HG03060 (cell line): ENCODE data around the gene ELL.

ENCODE experiments used
- ATAC-seq: cut with Tn5 transposase; IDR thresholded peaks from one replicate; pipeline ENCODE4 v1.9.1; 2021; ENCODE audit warnings: low read depth, moderate number of reproducible peaks; ENCODE audit not compliant: unreplicated experiment

ELL gene

GRCh38 chr19:18436671-18437490 lies 85.0 kb downstream of the ELL start:
- ATAC-seq = no peak

DNA sequence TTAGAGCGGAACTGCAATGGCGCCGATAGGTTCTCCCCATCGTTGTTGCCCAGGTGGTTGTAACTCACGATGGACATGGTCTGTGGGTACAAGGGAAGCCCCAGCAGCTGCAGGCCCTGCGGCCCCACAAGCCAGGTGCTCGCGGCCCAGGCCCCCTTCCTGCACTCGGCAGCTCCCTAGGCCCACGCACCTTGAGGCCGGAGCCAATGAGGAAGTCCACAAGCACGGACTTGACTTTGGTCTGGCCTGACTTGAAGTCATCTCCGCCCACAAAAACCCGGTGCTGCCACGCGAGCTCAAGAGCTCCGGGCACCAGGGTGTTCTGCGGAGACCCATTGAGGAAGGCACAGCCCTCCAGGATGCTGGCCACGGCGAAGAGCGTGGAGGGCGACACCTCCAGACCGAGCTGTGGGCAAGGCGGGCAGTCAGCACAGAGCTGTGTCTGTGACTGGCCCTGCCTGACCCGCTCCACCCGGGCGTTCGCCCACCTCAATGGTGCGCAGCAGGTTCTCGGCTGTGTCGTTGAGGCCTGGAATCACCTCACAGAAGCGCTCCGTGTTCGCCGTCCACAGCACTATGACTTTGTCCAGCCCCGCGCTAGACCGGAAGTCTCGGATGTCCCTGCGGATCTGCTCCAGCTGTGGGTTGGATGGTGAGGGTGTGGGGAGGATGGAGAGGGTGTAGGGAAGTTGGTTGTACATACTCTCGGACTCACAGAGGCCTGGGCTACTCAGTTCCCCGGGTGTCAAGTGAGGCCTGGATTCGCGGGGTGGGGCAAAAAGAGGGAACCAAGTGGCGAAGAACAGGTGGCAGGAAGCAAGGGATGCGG lies 85.8 kb downstream of the ELL start:
- no peak for ATAC-seq

- no peak for ATAC-seq
Observed at GRCh38 chr19:18435178-18435841, 86.6 kb downstream of the ELL start.

GRCh38 chr19:18434411-18435175 lies 87.3 kb downstream of the ELL start:
- no peak for ATAC-seq

GRCh38 chr19:18433735-18434398 lies 88.0 kb downstream of the ELL start:
- ATAC-seq = no peak

DNA sequence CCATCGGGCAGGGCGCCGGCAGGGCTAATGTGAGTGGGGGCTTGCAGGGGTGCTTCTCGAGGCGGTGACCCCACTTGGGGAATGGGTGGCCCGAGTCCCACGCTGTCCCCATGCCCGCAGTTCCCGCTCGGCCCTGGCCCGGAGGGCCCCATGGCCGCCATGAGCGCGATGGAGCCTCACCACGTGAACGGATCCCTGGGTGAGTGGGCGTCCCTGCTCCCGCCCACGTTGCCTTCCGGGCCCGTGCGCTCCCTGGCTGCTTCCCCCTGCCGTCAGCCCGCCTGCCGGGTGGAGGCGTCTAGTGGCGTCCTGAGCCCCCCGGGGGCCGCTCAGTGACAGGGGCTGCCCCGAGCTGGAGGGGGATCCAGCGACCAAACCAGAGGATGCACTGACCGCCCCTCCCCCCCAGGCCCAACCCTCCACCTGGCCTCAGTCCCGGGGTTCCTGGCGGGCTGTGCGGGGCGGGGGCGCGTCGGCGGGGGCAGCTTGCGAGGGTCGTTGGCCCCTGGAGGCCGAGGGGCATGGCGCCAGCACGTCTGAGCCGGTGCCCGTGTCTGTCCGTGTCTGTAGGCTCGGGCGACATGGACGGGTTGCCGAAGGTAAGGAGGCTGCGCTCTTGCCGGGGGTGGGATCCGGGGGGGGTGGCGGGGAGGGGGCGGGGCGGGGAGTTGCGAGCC lies 88.7 kb downstream of the ELL start:
- no peak for ATAC-seq

GRCh38 chr19:18432275-18433014 lies 89.4 kb downstream of the ELL start:
- no peak for ATAC-seq

- ATAC-seq = no peak
Observed at GRCh38 chr19:18431351-18432197, 90.3 kb downstream of the ELL start.

DNA sequence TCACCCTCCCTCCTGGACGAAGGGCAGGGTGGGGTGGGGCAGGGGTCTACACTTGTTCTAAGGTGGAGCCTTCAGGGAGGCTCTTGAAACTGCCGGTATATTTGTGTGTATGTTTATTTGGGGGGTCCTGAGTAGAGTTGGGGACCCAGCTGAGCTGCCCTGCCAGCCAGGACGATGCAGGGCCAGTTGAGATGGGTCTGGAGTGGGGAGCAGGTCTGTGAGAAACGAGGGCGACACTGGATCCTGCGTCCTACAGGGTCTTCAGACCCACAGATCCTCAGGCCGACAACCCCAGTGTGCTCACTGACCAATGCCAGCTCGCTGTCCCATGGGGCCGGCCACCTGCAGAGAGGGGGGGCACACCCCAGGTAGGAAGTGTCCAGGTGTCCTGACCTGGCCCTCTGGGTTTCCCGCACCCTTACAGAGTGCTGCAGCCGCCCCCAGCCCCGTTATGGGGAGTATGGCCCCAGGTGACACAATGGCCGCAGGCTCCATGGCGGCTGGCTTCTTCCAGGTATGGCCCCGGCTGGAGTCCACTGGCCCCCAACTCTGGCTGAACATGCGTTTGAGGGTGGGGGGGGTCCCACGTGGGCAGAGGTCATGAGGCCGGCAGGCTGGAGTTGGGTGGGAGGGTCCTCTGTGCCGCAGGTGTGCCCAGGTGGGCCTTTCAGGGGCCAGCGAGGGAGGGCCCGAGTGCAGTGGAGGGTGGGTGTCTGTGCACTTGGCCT lies 91.3 kb downstream of the ELL start:
- no peak for ATAC-seq

DNA sequence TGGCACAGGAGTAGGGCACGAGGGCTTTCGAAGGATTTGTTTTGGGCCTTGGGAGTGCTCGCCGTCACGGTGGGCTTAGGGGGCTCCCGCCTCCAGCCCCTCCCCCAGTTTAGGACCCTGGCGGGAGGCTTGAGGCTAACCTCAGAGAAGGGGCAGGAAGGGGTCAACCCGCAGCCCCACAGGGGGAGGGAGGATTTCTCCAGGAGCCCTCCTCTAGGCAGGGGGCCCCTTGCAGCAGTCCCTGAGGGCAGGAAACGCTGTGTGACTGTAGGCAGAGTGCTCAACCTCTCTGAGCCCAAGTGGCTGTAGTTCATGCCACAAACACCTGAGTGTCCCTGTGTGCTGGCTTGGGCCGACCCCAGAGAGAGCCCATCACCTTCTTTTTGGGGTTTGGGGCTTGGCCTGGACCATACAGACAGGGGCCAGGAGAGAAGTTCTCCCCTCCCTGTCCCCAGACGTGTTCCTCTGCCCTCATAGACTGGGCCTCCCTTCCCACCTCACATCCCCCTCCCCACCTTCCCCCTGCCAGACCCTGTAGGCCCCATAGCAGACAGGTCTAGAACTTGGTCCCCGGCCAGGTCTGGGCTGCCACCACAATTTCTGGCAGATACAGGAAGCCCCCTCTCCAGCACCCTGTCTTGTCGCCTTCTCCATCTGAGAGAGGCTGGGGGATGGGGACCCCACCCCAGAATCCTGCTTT lies 92.0 kb downstream of the ELL start:
- no peak for ATAC-seq

GRCh38 chr19:18428787-18429674 lies 92.8 kb downstream of the ELL start:
- ATAC-seq = no peak

GRCh38 chr19:18428173-18428786 lies 93.6 kb downstream of the ELL start:
- ATAC-seq = no peak

GRCh38 chr19:18427743-18428113 lies 94.1 kb downstream of the ELL start:
- ATAC-seq = no peak

- ATAC-seq = no peak
Observed at GRCh38 chr19:18427080-18427742, 94.7 kb downstream of the ELL start.

DNA sequence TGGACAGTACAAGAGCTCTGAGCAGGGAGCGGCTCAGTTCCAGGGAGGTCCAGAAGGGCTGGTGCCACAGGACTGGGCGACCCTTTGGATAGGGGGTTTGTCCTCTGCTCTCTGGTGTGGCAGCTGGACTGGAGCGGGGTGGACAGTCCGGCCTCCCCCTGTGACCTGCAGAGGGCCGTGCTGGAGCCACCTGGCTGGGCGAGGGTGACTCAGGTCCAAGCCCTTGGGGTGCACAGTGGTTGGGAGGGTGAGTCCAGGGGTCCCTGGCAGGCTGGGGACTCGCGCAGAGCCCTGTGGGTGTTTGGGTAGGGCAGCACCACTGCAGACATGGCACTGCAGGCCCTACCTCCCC lies 95.5 kb downstream of the ELL start:
- ATAC-seq = no peak
